ENCODE measurements around the gene TTYH2.

GRCh38 chr17:74280093-74280513, 66.7 kb downstream of the TTYH2 start:
- TF ChIP-seq, protein P1, sequence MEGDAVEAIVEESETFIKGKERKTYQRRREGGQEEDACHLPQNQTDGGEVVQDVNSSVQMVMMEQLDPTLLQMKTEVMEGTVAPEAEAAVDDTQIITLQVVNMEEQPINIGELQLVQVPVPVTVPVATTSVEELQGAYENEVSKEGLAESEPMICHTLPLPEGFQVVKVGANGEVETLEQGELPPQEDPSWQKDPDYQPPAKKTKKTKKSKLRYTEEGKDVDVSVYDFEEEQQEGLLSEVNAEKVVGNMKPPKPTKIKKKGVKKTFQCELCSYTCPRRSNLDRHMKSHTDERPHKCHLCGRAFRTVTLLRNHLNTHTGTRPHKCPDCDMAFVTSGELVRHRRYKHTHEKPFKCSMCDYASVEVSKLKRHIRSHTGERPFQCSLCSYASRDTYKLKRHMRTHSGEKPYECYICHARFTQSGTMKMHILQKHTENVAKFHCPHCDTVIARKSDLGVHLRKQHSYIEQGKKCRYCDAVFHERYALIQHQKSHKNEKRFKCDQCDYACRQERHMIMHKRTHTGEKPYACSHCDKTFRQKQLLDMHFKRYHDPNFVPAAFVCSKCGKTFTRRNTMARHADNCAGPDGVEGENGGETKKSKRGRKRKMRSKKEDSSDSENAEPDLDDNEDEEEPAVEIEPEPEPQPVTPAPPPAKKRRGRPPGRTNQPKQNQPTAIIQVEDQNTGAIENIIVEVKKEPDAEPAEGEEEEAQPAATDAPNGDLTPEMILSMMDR (IDR thresholded peaks at IDR 0.05), result no peak
- TF ChIP-seq POLR2A (IDR thresholded peaks at IDR 0.05) (no peak), EP300 (IDR thresholded peaks at IDR 0.05) (no peak)
